HG03095 (cell line): ENCODE measurements around the gene RFNG.
"Not testable (repeated sequence)": the region's sequence is repeated elsewhere in the genome, so short reads cannot be mapped to it uniquely, and the experiment has no call there.

Experiments
- ATAC-seq: cut with Tn5 transposase; IDR thresholded peaks from one replicate; pipeline ENCODE4 v1.9.1; 2021; ENCODE audit warnings: moderate library complexity; ENCODE audit not compliant: unreplicated experiment

RFNG gene

DNA sequence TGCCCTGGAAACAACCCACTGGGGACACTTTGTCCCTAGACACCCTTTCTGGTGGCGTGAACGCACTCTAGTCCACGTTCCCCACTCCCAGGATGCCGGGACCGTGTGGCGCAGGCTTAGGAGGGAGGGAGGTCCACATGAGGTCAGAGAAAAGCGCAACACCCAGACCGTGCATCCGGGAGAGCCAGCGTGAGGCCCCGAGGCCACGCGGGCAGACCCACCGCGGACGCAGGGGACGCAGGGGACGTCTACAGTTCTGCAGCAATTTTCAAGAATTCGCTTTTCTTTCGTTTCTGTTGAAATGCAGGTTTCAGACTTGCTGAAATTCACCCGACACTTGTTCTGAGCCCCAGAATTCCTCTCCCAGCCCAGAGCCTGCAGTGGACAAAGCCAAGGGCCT lies 4.7 kb downstream of the RFNG start:
- ATAC-seq, result no peak

DNA sequence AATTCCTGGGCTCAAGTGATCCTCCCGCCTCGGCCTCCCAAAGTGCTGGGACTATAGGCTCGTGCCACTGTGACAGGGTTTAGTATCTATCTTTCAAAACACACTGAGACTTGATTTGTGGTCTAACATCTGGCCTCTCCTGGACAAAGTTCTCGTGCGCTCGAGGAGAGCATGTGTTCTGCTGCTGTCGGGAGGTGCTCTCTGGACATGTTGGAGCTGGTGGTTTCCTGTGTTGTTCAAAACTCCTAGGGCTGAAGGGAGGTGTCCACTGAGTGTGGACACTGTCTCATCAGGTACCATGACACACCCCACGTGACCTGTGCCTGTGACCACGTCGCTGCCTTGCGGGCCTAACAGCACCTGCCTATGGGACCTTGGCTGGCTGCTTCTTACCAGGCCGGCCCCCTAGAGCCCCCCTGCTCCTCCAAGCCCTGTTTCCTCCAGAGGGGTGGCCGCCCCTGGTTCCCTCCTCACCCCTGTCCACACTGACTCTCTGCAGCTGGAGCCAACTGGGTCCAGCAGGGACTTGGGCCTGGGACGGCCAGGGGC lies 5.6 kb downstream of the RFNG start:
- no peak for ATAC-seq

DNA sequence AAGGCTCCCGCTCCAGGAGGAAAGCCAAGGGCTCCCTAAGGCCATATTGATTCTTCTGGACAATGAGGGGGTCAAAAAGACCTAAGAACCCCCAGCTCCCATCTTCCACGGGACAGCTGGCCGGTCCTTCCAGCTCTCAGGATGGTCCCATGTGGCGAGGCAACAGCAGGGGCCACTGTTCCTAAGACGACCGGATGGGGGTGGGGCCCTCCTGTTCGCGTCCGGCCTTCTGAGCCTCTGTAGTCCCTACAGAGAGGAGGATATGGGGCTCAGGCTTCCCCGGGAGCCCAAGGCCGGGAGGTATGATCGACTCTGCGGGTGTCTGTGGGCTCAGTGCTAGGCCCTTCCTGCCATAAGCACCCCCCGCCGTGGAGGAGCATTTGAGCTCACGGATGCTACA lies 8.1 kb downstream of the RFNG start:
- no peak for ATAC-seq

DNA sequence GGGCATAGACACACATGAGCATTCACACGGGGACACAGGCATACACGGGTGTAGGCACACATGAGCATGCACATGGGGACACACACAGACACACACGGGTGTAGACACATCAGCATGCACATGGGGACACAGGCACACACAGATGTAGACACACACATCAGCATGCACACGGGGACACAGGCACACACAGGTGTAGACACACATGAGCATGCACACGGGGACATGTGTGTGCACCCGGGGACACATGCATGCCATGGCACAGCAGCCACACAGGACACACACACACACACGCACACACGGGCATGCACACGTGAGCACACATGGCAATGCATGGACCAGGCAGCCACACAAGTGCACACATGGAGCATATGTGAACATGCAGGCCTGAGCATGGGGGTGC lies 9.0 kb downstream of the RFNG start:
- ATAC-seq, result no peak

DNA sequence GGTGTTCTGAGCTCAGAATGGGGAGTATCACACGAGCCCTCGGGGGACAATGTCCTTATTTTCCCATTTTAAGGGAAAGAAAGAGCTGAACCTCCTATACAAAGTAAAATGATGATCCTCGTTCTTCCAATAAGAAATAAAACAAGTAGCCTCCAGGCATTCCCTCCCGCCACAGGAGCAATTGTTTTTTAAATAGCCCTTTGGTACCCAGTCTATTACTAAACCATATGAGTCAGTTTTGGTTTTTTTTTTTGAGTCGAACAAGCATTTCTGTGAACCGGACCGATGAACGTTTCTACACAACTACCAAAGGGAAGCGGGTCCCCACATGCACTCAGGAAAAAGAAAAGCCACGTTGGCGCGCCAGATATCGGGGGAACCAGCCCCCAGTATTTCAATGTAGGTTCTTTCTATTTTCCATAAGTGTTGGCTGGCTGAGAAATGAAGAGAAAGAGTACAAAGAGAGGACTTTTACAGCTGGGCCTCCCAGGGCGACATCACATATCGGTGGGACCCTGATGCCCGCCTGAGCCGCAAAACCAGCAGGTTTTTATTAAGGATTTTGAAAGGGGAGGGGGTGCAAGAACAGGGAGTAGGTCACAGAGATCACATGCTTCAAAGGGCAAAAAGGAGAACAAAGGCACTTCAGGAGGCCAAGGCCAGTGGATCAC lies 10.3 kb downstream of the RFNG start:
- ATAC-seq, result no peak

DNA sequence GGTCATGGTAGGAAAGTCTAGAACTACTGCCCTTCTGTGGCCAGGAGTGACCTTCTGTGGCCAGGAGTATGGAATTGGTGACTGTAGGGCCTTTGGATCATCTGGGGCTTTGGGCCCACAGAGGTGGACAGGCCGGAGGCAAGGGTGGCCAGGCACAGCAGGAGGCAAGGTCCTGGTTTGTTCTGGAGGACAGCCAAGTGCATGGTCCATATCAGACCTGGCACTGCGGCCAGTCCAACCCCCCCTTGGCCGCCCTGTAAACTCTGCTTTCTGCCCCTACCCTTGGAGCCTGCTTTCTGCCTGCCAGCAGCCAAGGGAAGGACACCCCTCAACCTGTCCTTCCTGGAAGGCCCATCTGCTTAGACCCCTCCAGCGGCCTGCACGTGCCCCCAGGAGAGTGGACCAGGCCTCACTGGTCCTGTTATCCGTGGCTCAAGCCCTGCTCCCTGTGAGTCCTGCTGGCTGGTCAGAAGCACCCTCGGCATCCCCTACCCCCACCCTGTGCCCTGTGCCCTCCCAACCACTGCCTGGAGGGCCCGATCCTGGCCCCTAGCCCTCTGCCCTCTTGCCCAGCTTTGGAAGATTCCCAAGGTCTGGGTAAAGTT lies 11.8 kb downstream of the RFNG start:
- no peak for ATAC-seq

DNA sequence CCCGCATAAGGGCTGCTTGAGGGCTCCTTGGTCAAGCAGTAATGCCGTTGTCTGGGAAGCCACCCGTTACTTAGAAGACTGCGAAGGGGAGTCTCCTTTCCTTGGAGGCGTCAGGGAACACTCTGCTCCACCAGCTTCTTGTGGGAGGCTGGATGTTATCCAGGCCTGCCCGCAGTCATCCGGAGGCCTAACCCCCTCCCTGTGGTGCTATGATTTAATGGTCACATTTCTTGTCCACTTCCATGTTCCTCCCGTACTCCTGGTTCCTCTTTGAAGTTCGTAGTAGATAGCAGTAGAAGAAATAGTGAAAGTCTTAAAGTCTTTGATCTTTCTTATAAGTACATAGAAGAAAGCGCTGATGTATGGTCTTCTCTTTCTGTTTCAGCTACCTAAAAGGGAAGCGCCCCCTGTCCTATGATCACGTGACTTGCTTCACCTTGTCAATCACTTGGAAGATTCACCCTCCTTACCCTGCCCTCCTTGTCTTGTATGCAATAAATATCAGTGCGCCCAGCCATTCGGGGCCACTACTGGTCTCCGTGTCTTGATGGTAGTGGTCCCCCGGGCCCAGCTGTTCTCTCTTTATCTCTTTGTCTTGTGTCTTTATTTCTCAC lies 12.7 kb downstream of the RFNG start:
- ATAC-seq, result not testable (repeated sequence)

DNA sequence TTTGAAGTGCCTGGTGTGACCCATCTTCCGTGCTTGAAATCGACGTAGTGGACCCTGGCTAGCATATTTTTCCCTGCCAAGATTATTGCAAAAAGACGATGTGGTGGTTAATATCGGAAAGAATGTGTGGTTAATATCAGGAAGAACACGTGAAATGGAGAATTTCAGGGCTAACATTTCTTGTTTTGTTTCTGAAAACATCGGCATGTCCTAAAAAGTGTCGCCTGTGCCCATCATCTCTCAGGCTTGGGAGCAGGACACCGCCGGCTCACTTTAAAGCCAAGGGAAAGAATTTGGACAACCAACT lies 13.8 kb downstream of the RFNG start:
- no peak for ATAC-seq

DNA sequence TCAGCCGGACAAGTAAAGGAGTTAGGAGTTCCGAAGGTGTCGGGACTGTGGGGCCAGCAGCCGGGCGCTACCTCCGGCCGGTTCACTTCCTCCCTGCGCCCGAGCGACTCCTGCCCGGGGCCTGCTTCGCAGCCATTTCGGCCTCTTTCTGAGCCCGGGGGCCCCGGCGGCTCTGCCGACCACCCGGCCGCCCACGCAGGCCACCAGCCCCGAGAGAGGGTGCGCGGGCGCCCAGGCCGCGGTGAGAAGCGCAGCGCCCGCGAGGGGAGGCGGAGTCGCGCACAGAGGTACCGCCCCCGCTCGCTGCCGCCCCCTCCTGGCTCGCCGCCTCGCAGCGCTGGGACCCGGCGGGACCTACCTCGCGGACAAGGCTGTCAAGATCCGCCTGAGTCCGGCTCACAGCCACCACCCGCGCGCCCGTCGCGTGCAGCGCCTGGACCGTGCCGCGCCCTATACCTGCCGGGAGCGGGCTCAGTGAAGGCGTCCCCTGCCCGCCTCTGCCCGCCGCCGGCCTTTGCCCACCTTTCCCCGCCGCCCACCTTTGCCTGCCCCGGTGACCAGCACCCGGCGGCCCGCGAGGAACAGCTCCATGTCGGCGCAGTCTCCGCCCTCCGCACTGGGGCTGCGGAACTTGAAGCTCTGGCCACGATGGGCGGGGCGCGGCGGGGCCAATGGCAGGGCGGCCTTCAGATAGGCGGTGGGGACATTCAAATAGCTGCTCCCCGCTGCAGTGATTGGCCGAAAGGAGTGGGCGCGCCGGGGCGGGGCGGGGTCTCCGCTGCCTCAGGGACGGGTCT lies 14.3 kb downstream of the RFNG start, which contains the start of gene DCXR:
Gene DCXR (minus strand): TSS at position 606 of the 797 bp plus-strand sequence. CDS start 15 bp downstream, at position 591.
- ATAC-seq, result peak; percentile 90

DNA sequence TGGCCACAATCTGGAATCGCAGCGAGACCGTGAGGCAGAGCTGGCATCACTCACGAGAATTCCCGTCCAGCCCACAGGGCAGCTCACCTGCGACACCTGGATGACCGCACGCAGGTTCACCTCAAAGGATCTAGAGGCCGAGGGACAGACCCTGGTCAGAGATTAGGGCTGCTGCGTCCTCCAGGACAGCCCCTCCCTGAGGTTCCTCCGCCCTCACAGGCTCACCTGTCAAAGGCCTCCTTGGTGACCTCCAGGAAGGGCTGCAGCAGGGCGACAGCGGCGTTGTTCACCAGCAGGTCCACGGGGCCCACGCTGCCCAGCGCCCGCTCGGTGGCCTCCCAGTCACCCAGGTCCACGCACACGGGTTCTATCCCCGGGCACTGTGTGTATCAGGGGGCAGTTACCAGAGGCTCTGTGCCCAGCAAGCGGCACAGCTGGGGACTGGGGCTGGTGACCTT lies 14.9 kb downstream of the RFNG start:
- ATAC-seq, result no peak

DNA sequence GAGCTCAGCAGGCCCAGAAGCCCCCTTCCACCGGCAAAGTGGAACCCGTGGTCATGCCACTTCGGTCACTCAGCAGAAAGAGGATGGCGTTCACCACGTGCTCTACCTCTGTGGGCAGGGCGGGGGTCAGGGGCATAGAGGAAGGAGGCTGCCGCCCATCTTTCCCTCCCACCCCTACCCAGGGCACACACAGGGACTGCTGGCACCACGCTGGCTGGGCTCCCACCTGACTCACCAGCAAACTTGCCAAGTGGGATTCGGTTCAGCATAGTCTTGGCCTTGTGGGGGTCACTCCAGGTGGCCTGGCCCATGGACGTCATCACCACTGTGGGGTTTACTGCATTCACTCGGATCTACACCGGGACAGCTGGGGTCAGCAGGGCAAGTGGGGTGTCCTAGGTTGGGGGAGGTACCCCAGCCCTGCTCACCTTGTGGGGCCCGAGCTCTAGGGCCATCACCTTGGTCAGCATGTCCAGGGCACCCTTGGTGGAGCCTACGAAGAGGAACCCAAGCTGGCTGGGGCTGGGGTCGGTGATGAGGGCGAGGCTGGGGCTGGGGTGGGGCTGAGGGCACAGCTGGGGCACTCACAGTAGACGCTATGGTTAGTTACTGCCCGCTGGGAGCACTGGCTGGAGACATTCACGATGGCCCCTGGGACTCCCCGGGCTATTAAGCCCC lies 15.5 kb downstream of the RFNG start:
- ATAC-seq, result no peak

DNA sequence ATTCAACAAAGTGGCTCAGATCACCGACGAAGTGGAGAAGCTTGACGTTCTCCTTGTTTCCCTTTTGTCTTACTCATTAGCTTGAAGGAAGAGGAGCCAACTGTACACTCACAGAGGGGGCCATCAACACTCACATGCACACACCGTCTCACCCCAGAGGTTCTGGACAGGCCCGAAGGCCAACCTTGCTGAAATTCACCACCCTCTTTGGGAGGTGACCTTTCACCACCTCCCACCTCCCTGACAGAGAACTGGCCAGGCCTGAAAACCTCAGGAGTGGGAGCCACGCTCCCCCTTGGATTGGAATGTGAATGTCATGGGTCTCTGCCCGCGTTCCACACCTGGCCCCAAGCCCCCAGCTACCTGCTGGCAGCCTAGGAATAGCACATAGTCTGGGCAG lies 16.1 kb downstream of the RFNG start:
- no peak for ATAC-seq

DNA sequence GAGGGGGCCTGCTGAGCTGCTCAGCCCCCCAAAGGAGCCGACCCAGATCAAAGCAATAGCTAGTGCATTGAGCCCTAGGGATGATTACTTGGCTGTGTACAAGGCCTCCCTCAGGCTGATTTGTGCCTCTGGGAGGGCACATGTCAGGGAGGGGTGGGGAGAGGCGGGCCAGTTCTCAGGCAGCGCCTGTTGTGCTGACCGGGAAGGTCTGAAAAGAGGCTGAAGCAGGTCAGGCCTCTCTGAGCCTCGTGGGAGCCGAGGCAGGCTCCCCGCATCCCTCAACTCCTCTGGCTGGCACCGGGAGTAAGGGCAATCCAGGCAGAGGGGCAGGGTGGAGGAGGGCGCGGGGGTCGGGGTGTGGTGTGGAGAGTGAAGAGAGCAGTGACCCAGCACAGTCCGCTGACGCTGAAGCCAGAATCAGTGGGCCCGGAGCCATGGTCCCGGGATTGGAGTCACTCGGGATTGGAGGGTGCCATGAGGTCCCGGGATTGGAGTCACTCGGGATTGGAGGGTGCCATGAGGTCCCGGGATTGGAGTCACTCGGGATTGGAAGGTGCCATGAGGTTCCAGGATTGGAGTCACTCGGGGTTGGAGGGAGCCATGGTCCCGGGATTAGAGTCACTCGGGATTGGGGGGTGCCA lies 17.1 kb downstream of the RFNG start:
- no peak for ATAC-seq

DNA sequence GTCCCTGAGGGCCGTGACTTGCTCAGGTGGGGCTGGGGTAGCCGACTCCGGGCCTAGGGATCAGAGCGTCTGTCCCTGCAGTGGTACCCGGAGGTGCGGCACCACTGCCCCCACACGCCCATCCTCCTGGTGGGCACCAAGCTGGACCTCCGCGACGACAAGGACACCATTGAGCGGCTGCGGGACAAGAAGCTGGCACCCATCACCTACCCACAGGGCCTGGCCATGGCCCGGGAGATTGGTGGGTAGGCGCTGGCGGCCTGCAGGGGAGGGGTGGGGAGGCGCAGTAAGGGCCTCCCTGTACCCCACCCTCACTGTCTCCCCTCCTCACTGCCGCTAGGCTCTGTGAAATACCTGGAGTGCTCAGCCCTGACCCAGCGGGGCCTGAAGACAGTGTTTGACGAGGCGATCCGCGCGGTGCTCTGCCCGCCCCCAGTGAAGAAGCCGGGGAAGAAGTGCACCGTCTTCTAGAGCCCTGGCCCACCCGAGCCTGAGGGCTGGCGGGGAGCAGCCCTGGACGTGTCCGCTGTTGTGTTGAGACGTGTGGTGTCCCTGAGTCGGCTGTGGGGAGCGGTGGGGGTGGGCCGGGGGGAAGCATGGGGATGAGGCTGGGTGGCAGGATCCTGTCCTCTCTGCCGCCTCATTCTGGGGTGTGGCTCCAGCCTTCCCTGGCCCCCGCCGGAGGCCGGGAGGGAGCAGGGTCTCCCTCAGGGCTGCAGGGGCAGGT lies 18.1 kb downstream of the RFNG start:
- no peak for ATAC-seq

DNA sequence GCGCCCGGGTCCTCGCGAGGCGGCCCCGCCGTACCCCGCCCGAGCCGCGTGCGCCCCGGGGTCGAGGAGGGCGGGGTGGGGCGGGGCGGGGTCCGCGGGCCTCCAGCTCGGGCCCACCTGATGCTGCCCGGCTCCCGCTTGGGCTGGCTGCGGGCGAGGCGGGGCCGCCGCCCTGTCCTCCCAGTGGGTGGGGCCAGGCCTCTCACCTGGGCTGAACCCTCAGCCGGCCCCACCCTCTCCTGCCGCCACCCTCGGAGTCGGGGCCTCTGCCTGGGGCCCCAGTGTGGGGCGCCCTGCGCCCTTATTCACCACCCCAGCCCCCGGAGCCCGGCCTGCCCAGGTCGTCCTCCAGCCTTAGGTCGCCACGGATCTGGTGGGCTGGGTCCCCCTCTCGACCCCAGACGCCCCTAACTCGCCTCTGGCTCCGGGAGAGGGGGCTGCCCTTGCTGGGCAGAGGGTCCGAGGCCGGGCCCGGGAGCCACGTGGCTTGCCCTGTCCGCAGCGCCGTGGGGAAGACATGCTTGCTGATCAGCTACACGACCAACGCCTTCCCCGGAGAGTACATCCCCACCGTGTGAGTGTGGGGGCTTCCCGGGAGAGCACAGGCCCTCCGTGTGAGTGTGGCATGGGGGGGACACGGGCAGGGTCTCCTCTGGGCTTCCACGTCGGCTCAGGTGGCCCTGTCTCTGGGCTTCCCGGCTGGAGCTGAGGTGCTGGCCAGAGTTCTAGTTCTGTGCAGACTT lies 19.6 kb downstream of the RFNG start:
- ATAC-seq, result no peak

DNA sequence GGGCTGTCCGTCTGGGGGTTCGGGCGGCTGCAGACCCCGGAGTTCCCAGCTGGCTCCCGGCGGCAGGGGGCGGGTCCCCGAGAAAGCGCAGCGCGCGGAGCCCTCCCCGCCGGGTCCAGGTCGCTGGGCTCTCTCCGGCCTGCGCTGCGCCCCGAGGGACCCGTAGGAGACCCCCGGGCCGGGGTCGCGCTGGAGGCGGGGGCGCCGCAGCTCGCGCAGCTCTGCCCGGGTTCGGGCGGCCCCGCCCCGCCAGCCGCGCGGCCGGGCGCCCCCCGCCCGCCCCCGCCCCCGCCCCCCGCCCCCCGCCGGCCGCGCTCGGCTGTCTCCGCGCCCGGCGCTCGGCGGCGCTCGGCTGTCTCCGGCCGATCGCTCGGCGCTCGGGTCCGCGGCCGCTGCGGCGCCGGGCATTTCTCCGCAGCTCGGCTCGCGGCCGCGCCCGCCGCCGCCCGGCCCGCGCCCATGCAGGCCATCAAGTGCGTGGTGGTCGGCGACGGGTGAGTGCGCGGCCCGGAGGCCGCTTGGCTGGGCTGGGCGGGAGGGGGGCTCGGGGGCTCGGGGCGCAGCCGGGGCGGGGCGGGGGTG lies 20.2 kb downstream of the RFNG start, which contains the start of gene RAC3:
Gene RAC3 (plus strand): TSS at position 376 of the 582 bp plus-strand sequence. CDS start 84 bp downstream, at position 460.
- no peak for ATAC-seq

DNA sequence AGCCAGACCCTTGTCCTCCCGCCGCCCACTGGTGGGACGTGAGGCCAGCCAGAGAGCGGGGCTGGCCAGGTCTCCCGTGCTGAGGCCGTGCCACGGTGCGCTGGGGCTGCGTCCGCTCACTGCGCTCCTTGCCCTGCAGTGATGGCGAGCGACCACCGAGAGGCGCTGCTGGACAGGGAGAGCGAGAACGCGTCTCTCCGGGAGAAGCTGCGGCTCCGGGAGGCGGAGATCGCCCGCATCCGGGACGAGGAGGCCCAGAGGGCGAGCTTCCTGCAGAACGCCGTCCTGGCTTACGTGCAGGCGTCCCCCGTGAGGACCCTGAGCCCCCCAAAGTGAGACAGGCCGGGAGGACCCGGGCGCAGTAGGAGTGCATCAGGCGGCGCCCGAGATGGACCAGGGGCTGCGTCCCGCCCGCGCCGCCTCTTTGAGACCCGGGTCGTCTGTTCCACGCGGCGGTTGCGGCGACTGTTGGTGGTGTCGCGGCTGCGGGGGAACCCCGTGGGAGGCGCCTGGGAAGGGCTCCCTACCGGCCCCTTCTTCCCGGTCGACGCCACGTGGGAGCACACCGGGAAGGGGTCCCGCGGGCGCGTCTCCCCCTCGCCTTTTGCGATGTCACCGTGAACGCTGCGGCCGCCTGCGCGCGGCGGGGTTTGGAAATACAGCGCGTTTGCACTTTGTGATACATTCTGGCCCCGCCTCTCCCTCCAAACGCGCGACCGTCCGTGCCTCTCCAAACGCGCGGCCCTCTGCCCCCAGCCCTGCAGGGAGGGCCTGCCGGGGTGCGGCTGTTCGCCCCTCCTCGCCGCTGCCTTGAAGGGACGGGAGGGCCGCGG lies 20.9 kb downstream of the RFNG start:
- peak; percentile 44 for ATAC-seq
